HCT116 (cell line): ENCODE data around the gene RBM20.

Experiments used
- RAD21 ChIP-seq: IDR thresholded peaks from 2 replicates; pipeline ENCODE4 v1.6.1; 2012; ENCODE audit warnings: low read depth, mild to moderate bottlenecking
- ZNF274 ChIP-seq: fragments of 200-500 bp; sonication (Bioruptor generic); IDR thresholded peaks from 2 replicates; pipeline ENCODE4 v1.6.1; 2014; ENCODE audit warnings: mild to moderate bottlenecking, low read depth, low read length, inconsistent platforms

- no peak for TF ChIP-seq RAD21
- TF ChIP-seq ZNF274, result no peak
These were observed 215.8 kb downstream of the RBM20 start for GRCh38 chr10:110859973-110860376.
